Nephron (organoid): ENCODE results near the gene ATP5PD.
"Not testable (repeated sequence)": the region's sequence is repeated elsewhere in the genome, so short reads cannot be mapped to it uniquely, and the experiment has no call there.

ENCODE experiments used
- H3K27ac Mint-ChIP-seq, 3 experiments: 2 replicates each; pipeline ENCODE4 v1.8.0; 2020; ENCODE audit warnings: mixed read lengths in 3 of 3, mild to moderate bottlenecking in 2 of 3, moderate library complexity in 1 of 3
- H3K27me3 Mint-ChIP-seq: 2 replicates; pipeline ENCODE4 v1.8.0; 2021; ENCODE audit warnings: low read depth, mild to moderate bottlenecking, moderate library complexity, mixed read lengths
- H3K36me3 Mint-ChIP-seq: 2 replicates; pipeline ENCODE4 v1.8.0; 2020; ENCODE audit warnings: low read depth, mixed read lengths
- H3K4me1 Mint-ChIP-seq: 2 replicates; pipeline ENCODE4 v1.8.0; 2020; ENCODE audit warnings: mixed read lengths
- H3K4me3 Mint-ChIP-seq, 3 experiments: 2 replicates each; pipeline ENCODE4 v1.8.0; 2020; ENCODE audit warnings: mild to moderate bottlenecking in 3 of 3, mixed read lengths in 3 of 3, moderate library complexity in 2 of 3
- H3K9me3 Mint-ChIP-seq: 2 replicates; pipeline ENCODE4 v1.8.0; 2020; ENCODE audit warnings: mixed read lengths
- CTCF ChIP-seq, 3 experiments: fragments of 200-600 bp; sonication (generic); IDR thresholded peaks; one replicate each; pipeline ENCODE4 v1.5.0; 2021; ENCODE audit warnings: antibody characterized with exemption in 3 of 3; ENCODE audit not compliant: unreplicated experiment in 3 of 3

The ATP5PD gene

GRCh38 chr17:75008373-75008772 lies 38.4 kb downstream of the ATP5PD start:
- H3K36me3 Mint-ChIP-seq: no peaks in the 10 kb centered on the region
- no peaks in the 10 kb centered on the region for H3K9me3 Mint-ChIP-seq
- no peak overlapping the region for H3K4me3 Mint-ChIP-seq
- no peaks in the 10 kb centered on the region for H3K27me3 Mint-ChIP-seq
- no peak overlapping the region for H3K27ac Mint-ChIP-seq
- peaks cover 16% of the 10 kb centered on the region for H3K4me1 Mint-ChIP-seq
- TF ChIP-seq CTCF (IDR thresholded peaks at IDR 0.05; ENCODE audit: unreplicated experiment in 3 of 3): no peak

GRCh38 chr17:75006653-75007052 lies 40.1 kb downstream of the ATP5PD start:
- no peak for TF ChIP-seq CTCF (IDR thresholded peaks at IDR 0.05; ENCODE audit: unreplicated experiment in 3 of 3)
- Mint-ChIP-seq H3K36me3 (peaks cover 6% of the 10 kb centered on the region), H3K27ac (no peak overlapping the region), H3K4me3 (no peak overlapping the region), H3K9me3 (no peaks in the 10 kb centered on the region), H3K27me3 (no peaks in the 10 kb centered on the region), H3K4me1 (peaks cover 8% of the 10 kb centered on the region)

- H3K4me1 Mint-ChIP-seq, H3K9me3 Mint-ChIP-seq, H3K36me3 Mint-ChIP-seq, H3K27ac Mint-ChIP-seq, H3K27me3 Mint-ChIP-seq, H3K4me3 Mint-ChIP-seq: not testable (repeated sequence)
Observed at GRCh38 chr17:75006084-75006483, 40.7 kb downstream of the ATP5PD start.

- Mint-ChIP-seq H3K9me3 (no peaks in the 10 kb centered on the region), H3K4me3 (no peak overlapping the region), H3K27me3 (no peaks in the 10 kb centered on the region), H3K27ac (no peak overlapping the region), H3K36me3 (peaks cover 6% of the 10 kb centered on the region), H3K4me1 (no peaks in the 10 kb centered on the region)
- TF ChIP-seq CTCF (IDR thresholded peaks at IDR 0.05; ENCODE audit: unreplicated experiment in 3 of 3): no peak
Observed at GRCh38 chr17:75005291-75005690, 41.5 kb downstream of the ATP5PD start.

GRCh38 chr17:75004371-75004770 lies 42.4 kb downstream of the ATP5PD start:
- peaks cover 6% of the 10 kb centered on the region for H3K36me3 Mint-ChIP-seq
- H3K9me3 Mint-ChIP-seq: no peaks in the 10 kb centered on the region
- H3K4me1 Mint-ChIP-seq: no peaks in the 10 kb centered on the region
- H3K27ac Mint-ChIP-seq: no peak overlapping the region
- H3K4me3 Mint-ChIP-seq: no peak overlapping the region
- H3K27me3 Mint-ChIP-seq: no peaks in the 10 kb centered on the region
- TF ChIP-seq CTCF (IDR thresholded peaks at IDR 0.05; ENCODE audit: unreplicated experiment in 3 of 3): no peak

GRCh38 chr17:75003957-75004355 lies 42.8 kb downstream of the ATP5PD start:
- Mint-ChIP-seq H3K4me3 (no peak overlapping the region), H3K36me3 (peaks cover 10% of the 10 kb centered on the region), H3K27me3 (no peaks in the 10 kb centered on the region), H3K27ac (no peak overlapping the region), H3K9me3 (no peaks in the 10 kb centered on the region), H3K4me1 (no peaks in the 10 kb centered on the region)
- no peak for TF ChIP-seq CTCF (IDR thresholded peaks at IDR 0.05; ENCODE audit: unreplicated experiment in 3 of 3)
